Stimulated activated naive B cell treated with anti-CD40 and anti-IgM and Interleukin-4, amounts not matched to agents 10 μg/mL and 1 μg/mL and 100 μg/mL, for 72 hours (primary cell): ENCODE measurements around the gene SIRT7.

Experiments used
- ATAC-seq, 2 donors: fragments of 150-1000 bp; cut with Tn5 transposase; replicated peaks; 2 replicates each; pipeline ENCODE4 v1.10.0; 2021; ENCODE audit warnings: moderate library complexity in 1 of 2
- DNase-seq: peaks from one replicate; pipeline ENCODE4 v3.0.0; 2021
- H3K27ac Mint-ChIP-seq: one replicate; pipeline ENCODE4 v1.8.0; 2022; ENCODE audit warnings: mild to moderate bottlenecking, mixed read lengths
- H3K27me3 Mint-ChIP-seq, 2 donors: one replicate each; pipeline ENCODE4 v1.8.0; 2022; ENCODE audit warnings: mixed read lengths in 2 of 2
- H3K36me3 Mint-ChIP-seq, 2 donors: one replicate each; pipeline ENCODE4 v1.8.0; 2022; ENCODE audit warnings: mixed read lengths in 2 of 2, mild to moderate bottlenecking in 1 of 2
- H3K4me1 Mint-ChIP-seq, 2 donors: one replicate each; pipeline ENCODE4 v1.8.0; 2022; ENCODE audit warnings: mixed read lengths in 2 of 2, mild to moderate bottlenecking in 1 of 2
- H3K4me3 Mint-ChIP-seq, 2 donors: one replicate each; pipeline ENCODE4 v1.8.0; 2022; ENCODE audit warnings: mild to moderate bottlenecking in 2 of 2, mixed read lengths in 2 of 2, moderate library complexity in 1 of 2
- H3K9me3 Mint-ChIP-seq, 2 donors: one replicate each; pipeline ENCODE4 v1.8.0; 2022; ENCODE audit warnings: mixed read lengths in 2 of 2, mild to moderate bottlenecking in 1 of 2

The SIRT7 gene

GRCh38 chr17:81911277-81911961, 6.6 kb downstream of the SIRT7 start, which contains the start of gene PCYT2:
TSS of gene PCYT2 (minus strand) at chr17:81911399. CDS start at chr17:81911355, 44 bp downstream.
- peaks cover 46% of the 10 kb centered on the region in 2 donors for H3K36me3 Mint-ChIP-seq

GRCh38 chr17:81910840-81911276, 7.1 kb downstream of the SIRT7 start:
- peaks cover 43 to 45% of the 10 kb centered on the region in 2 donors for H3K36me3 Mint-ChIP-seq
- H3K27ac Mint-ChIP-seq = no peak overlapping the region
- DNase-seq = no peak
- H3K27me3 Mint-ChIP-seq = no peaks in the 10 kb centered on the region
- H3K4me3 Mint-ChIP-seq = peak overlapping the region; percentile 81 to 86
- no peaks in the 10 kb centered on the region for H3K9me3 Mint-ChIP-seq
- ATAC-seq = peak; percentile 48 to 56
- H3K4me1 Mint-ChIP-seq = peaks cover 20 to 31% of the 10 kb centered on the region in 2 donors

More at GRCh38 chr17:81911277-81911961, 6.6 kb downstream of the SIRT7 start, which contains the start of gene PCYT2:
- DNase-seq = peak; percentile 85
- Mint-ChIP-seq H3K27me3 (no peaks in the 10 kb centered on the region), H3K9me3 (no peaks in the 10 kb centered on the region), H3K4me1 (peaks cover 21 to 31% of the 10 kb centered on the region in 2 donors), H3K27ac (peak within 1 kb of the TSS; percentile 69), H3K4me3 (peak within 1 kb of the TSS; percentile 81 to 86)
- ATAC-seq = peak; percentile 92 to 94

- Mint-ChIP-seq H3K27ac (peak overlapping the region; percentile 59), H3K27me3 (no peaks in the 10 kb centered on the region), H3K4me3 (peak overlapping the region; percentile 81 to 86), H3K4me1 (peaks cover 17 to 31% of the 10 kb centered on the region in 2 donors), H3K9me3 (no peaks in the 10 kb centered on the region), H3K36me3 (peaks cover 39 to 41% of the 10 kb centered on the region in 2 donors)
- no peak for ATAC-seq
- DNase-seq = no peak
Measured at GRCh38 chr17:81909966-81910839, 7.8 kb downstream of the SIRT7 start.

GRCh38 chr17:81909231-81909630, 8.7 kb downstream of the SIRT7 start:
- no peak for DNase-seq
- Mint-ChIP-seq H3K36me3 (peaks cover 35 to 45% of the 10 kb centered on the region in 2 donors), H3K4me3 (peak overlapping the region in 1 of 2 donors; percentile 14), H3K27me3 (no peaks in the 10 kb centered on the region), H3K9me3 (no peaks in the 10 kb centered on the region), H3K4me1 (peaks cover 14 to 31% of the 10 kb centered on the region in 2 donors), H3K27ac (no peak overlapping the region)
- no peak for ATAC-seq

- DNase-seq (no peak), ATAC-seq (no peak)
- Mint-ChIP-seq H3K27me3 (no peaks in the 10 kb centered on the region), H3K36me3 (peaks cover 39 to 48% of the 10 kb centered on the region in 2 donors), H3K4me1 (peaks cover 14 to 31% of the 10 kb centered on the region in 2 donors), H3K4me3 (no peak overlapping the region), H3K27ac (no peak overlapping the region), H3K9me3 (no peaks in the 10 kb centered on the region)
Measured at GRCh38 chr17:81908793-81909192, 9.2 kb downstream of the SIRT7 start.

GRCh38 chr17:81907219-81908145, 10.5 kb downstream of the SIRT7 start:
- Mint-ChIP-seq H3K9me3 (no peaks in the 10 kb centered on the region), H3K27ac (no peak overlapping the region), H3K4me1 (peaks cover 14 to 23% of the 10 kb centered on the region in 2 donors), H3K27me3 (no peaks in the 10 kb centered on the region), H3K4me3 (no peak overlapping the region), H3K36me3 (peaks cover 30 to 41% of the 10 kb centered on the region in 2 donors)
- no peak for DNase-seq
- no peak for ATAC-seq

- H3K36me3 Mint-ChIP-seq = peaks cover 23 to 36% of the 10 kb centered on the region in 2 donors
- DNase-seq (no peak), ATAC-seq (no peak)
- no peaks in the 10 kb centered on the region for H3K9me3 Mint-ChIP-seq
- H3K4me1 Mint-ChIP-seq = peaks cover 10 to 20% of the 10 kb centered on the region in 2 donors
- peak overlapping the region; percentile 31 for H3K27ac Mint-ChIP-seq
- no peaks in the 10 kb centered on the region for H3K27me3 Mint-ChIP-seq
- no peak overlapping the region for H3K4me3 Mint-ChIP-seq
Measured at GRCh38 chr17:81906476-81907218, 11.3 kb downstream of the SIRT7 start.

GRCh38 chr17:81905993-81906392, 12.0 kb downstream of the SIRT7 start:
- DNase-seq (no peak), ATAC-seq (no peak)
- Mint-ChIP-seq H3K4me3 (no peak overlapping the region), H3K9me3 (no peaks in the 10 kb centered on the region), H3K4me1 (peaks cover 10 to 17% of the 10 kb centered on the region in 2 donors), H3K27me3 (peaks cover 4 to 6% of the 10 kb centered on the region in 2 donors), H3K27ac (no peak overlapping the region), H3K36me3 (peaks cover 26 to 33% of the 10 kb centered on the region in 2 donors)

- ATAC-seq (no peak), DNase-seq (no peak)
- H3K27me3 Mint-ChIP-seq = peaks cover 8 to 12% of the 10 kb centered on the region in 2 donors
- H3K27ac Mint-ChIP-seq = no peak overlapping the region
- peaks cover 32 to 39% of the 10 kb centered on the region in 2 donors for H3K36me3 Mint-ChIP-seq
- H3K9me3 Mint-ChIP-seq = no peaks in the 10 kb centered on the region
- peaks cover 13 to 14% of the 10 kb centered on the region in 2 donors for H3K4me1 Mint-ChIP-seq
- H3K4me3 Mint-ChIP-seq = no peak overlapping the region
Measured at GRCh38 chr17:81905424-81905875, 12.5 kb downstream of the SIRT7 start.

GRCh38 chr17:81904600-81905423, 13.2 kb downstream of the SIRT7 start:
- H3K27ac Mint-ChIP-seq = no peak overlapping the region
- no peaks in the 10 kb centered on the region for H3K9me3 Mint-ChIP-seq
- DNase-seq (no peak), ATAC-seq (no peak)
- no peak overlapping the region for H3K4me3 Mint-ChIP-seq
- peaks cover 38 to 45% of the 10 kb centered on the region in 2 donors for H3K36me3 Mint-ChIP-seq
- peaks cover 7 to 8% of the 10 kb centered on the region in 2 donors for H3K4me1 Mint-ChIP-seq
- H3K27me3 Mint-ChIP-seq = peaks cover 8 to 16% of the 10 kb centered on the region in 2 donors

GRCh38 chr17:81903896-81904599, 13.9 kb downstream of the SIRT7 start:
- peaks cover 8 to 16% of the 10 kb centered on the region in 2 donors for H3K27me3 Mint-ChIP-seq
- H3K4me1 Mint-ChIP-seq = peaks cover 0 to 6% of the 10 kb centered on the region in 2 donors
- H3K4me3 Mint-ChIP-seq = no peak overlapping the region
- peaks cover 40 to 50% of the 10 kb centered on the region in 2 donors for H3K36me3 Mint-ChIP-seq
- no peak for DNase-seq
- no peak for ATAC-seq
- H3K9me3 Mint-ChIP-seq = no peaks in the 10 kb centered on the region
- H3K27ac Mint-ChIP-seq = peak overlapping the region; percentile 39

- Mint-ChIP-seq H3K9me3 (no peaks in the 10 kb centered on the region), H3K4me1 (peaks cover 0 to 6% of the 10 kb centered on the region in 2 donors), H3K27me3 (peaks cover 8 to 16% of the 10 kb centered on the region in 2 donors), H3K27ac (no peak overlapping the region), H3K4me3 (no peak overlapping the region), H3K36me3 (peaks cover 37 to 50% of the 10 kb centered on the region in 2 donors)
- DNase-seq (no peak), ATAC-seq (no peak)
Measured at GRCh38 chr17:81903415-81903831, 14.6 kb downstream of the SIRT7 start.
